DMS153 treated with DMSO at 0.1 percent for 48 hours (cell line): ENCODE results near the gene GSE1.

ENCODE experiments used
- DNase-seq: peaks from one replicate; lab custom pipeline; 2025; ENCODE audit not compliant: unreplicated experiment; lab: John Stamatoyannopoulos, UW

GSE1 gene

DNA sequence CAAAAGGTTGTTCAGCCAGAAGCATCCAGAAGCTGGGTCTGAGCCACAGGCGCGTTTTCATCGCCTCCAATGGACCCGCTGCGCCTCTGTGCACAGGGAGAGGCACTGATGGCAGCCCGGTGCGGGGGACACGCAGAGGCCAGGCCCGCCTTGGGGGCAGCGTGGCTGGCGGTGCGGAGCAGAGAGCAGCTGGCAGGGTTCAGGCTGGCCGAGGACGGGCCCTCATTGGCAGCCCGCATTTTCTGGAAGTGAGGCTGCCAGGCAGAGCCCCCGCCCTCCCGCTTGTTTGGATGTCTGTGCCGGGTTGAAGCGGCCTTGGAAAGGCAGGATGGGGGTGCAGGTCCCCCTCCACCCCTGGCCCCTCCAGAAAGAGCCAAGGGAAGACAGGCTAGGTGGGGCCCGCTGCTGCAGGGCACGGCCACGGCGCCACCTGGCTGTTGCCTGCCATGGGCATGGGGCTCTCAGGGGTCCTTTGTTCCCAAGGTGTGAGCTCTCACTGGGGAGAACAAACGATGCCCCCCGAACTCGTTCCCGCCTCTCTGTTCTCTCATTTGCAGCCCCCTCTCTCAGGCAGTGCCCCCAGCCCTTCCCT, 18.8 kb downstream of the GSE1 start:
- DNase-seq, result no peak

DNA sequence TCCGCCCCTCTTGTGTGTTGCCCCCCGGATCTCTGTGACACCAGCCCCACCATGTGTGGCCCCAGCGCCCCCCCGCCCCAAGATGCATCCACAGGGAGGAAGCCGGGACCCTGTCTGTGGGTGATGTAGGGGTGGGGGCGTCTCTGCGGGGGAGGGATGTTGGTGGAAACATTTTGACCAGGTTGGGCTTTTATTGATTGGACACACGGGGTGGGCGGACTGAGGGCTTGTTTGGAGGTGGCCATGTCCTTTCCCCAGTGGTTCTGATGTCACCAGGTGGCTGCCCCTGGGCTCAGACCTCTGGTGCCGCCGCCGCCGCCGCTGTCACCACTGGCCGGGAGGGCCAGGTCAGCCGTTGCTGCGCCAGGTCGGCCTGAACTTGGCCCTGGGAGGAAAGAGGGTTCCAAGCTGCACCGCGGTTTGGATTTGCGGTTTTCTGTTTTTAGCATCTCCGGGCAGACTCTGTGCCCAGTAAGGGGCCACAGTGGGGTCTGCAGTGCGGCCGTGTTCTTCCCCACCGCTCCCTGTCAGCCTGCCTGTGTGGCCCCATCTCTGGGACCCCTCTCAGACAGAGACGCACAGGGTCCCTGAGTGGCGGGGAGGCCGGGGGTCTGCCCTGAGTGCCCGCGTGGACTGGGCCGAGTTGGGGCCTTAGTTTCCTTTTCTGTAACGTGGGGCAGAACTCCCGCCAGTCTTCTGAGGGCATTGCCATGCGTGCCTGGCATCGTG, 19.8 kb downstream of the GSE1 start:
- no peak for DNase-seq

DNA sequence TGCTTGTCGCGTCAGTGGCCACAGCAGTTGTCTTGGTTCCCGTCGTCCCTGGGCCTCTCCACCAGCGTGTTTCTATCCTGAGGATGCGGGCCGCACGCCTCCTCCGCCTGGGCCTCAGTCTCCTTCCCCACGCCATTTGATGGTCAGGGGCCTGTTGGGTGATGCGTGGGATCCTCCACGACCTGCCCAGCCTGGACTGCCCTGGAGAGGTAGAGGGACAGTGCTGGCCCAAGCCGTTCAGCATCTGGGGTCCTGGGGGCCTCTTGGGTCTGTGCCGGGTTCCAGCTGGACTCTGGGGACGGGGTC, 20.3 kb downstream of the GSE1 start:
- DNase-seq, result no peak

DNA sequence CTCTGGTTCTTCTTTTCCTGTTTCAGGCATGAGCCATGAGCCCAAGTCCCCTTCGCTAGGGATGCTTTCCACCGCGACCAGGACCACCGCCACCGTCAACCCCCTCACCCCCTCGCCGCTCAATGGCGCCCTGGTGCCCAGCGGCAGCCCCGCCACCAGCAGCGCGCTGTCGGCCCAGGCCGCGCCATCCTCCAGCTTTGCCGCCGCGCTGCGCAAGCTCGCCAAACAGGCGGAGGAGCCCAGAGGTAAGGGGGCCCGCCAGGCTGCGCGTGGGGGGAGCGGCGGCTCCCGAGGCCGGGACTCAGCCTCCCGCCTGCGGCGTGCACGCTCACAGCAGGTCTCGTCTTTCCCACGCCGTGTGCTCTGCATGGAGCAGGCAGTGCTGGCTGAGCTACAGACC, 20.8 kb downstream of the GSE1 start:
- DNase-seq, result no peak

DNA sequence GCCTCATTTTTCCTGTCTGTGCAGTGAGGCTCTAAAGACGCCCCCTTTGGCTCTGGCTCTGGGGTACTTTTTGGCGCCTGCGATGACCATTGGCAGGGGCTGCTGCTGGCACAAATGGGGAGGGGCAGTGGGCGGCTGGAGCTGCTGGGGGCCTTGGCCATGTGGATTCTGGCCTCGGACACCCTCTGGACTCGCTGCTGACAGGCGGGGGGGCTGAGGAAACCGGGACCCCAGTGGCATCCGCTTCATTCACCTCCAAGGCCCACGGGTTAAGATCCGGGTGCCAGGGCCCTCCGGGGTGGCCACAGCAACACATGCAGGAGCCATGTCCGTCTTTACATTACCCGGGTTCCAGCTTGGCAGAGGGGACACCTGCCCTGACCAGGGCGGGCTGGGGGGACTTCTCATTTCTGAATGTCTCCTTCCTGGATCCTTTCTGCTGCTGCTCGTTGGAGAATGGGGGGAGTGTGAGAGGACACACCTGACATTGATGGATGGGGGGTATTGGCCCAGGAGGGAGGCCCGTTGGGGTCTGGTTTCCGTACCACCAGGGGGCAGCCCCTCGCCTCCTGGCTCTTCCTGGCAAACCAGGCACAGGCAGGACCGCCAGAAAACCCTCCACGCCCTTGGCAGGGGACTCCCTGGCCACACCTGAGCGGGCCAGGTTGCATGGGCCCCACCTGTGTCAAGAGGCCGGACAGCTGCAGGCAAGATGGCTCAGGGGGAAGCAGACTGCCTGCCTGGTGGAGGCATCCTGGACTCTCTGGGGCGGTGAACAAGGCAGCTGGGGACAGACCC, 21.8 kb downstream of the GSE1 start:
- no peak for DNase-seq

DNA sequence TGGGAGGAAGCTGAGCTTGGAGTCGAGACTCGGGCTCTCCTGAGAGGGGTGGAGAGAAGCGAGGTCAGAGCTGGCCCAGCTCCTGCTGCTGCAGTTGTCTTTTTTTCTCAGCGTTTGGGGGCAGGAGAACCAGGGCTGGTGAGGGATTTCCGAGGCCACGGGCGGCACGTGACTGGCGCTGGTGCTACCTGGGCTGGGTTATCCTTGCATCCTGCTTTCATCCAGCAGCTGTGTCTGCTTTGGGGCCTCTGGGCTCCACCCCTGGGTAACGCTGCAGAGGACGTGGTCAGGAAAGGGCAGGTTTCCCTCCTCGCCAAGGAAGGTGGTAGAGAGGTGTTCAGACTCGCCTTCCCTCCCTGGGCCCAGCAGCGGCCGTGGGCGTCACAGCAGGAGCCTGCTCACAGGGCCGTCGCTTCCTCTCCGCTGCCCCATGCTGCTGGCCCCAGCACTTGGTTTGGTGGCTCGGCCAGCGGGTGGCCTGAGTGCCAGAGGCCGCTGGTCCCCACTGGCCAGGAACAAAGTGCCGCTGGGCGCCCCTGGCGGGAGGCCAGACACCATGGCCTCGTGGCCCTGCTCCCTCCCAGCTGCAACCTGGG, 22.5 kb downstream of the GSE1 start:
- no peak for DNase-seq

DNA sequence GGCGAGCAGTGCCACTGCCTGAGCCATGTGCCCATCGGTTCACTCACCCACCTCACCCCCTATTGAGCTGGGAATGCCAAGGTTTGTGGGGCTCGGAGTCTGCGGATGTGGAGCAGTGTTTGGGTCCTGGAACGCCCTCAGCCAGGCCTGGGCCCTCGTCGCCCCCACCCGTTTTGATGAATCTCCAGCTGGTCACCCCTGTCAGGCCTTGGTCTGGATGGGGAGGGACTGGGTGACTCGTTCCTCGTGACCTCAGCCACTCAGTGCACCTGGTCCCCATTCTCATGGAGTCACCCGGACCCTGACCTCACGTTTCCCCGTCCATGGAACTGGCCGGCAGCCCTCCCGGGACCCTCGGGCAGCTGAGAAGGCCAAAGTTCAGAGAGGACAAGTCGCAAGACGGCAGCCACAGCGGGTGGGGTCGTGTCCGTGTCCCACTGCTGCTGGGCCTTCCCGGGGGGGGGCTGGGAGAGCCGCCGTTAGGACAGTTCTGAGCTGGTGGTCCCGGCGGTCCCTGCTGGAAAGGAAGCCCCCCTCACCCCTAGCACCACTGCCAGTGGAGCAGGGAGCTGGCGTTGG, 23.2 kb downstream of the GSE1 start:
- no peak for DNase-seq

DNA sequence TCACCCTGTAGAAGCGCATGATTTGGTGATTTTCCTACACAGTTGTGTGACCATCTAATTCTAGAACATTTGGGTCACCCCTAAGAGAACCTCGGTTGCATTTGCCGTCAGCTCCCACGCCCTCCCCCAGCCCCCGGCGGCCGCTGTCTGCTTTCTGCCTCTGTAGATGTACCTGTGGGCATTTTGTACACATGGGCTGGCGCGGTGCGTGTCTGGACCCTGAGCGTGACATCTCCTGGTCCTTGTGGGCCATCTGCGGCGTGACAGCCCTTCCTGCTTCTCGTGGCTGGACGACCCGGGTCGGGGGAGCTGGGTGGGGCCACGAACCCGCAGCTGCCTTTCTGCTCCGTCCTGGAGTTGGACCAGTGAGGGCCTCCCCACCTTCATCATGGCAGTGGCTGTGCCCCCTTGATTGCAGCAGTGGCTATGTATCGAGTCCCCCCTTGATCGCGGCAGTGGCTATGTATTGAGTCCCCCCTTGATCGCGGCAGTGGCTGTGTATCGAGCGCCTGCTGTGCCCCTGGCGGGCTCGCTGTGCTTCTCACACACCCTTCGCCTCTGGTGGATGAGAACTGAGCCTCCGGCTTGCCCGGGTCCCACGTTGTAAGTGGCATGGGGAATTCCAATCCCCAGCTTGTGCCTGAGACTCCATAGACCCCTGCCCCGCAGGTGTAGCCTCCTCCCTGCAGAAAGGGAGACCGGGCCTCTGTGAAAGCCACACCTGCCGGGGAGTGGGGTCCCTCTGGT, 24.1 kb downstream of the GSE1 start:
- DNase-seq, result no peak

DNA sequence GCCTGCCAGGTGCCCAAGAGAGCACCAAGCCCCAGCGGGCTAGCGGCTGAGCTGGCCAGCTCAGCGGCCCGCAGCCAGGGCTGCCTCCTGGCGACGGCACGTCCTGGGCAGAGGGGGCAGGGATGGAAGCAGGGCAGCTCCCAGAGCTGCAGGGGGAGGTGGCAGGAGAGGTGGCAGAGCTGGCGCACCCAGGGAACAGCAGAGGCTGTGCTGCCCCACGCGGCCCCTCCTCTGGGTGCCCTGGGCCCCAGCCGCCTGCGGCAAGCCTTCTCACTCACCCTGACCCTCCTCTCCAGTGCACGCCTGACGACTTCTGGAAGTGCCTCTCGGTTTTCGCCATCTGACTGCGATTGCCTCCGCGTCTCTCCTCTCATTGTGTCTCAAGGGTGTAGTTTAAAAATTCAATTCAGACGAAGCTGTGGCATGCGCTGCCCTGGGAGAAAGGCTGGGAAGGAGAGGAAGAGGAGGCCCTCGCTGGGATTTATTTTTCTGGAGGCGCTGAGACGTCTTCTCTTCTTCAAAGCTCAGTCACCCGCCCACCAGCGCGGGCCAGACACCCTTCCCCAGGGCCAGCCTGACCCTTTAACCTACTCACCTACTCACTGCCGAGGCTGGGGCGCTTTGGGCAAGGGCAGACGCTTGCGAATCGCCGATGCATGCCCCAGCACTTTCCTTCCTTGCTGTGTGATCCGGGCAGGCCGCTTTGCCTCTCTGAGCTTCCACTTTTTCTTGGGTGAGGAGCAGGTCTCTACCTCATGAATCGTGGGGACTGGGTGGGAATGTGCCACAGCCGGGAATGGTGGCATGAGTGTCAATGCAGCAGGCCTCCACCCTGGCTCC, 24.9 kb downstream of the GSE1 start:
- peak; percentile 33 for DNase-seq

DNA sequence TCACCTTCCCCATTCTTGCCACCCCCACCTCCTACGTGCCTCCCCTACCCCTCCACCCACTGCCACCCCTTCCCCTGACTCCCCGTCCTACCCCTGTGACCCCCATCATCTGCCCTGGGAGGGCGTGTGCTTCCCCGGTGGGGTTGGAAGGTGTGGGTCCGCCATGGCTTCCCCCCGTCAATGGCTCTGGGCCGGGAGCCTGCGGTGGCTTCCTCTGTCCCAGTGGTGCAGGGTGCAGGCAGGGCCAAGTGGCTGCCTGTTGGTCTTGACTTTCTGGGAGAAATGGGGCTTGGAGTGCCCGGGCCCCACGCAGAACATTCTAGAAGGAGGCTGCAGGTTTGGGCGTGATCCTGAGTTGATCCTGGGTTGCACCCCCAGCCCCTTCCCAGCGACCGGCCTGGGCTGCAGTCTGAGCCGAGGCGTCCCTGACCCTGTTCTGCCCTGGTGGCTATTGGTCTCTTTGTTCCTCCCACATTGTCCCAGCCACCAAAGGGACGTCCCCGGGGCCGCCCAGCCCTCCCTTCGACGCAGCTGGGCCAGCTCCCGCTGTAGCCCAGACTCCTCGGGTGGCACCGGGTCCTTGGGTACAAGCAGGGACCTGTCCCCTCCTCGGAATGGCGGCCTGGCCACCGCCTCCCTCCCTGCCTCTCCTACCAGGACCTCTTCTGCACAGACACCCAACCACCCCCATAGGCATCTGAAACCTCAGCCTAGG, 25.7 kb downstream of the GSE1 start:
- DNase-seq, result no peak

DNA sequence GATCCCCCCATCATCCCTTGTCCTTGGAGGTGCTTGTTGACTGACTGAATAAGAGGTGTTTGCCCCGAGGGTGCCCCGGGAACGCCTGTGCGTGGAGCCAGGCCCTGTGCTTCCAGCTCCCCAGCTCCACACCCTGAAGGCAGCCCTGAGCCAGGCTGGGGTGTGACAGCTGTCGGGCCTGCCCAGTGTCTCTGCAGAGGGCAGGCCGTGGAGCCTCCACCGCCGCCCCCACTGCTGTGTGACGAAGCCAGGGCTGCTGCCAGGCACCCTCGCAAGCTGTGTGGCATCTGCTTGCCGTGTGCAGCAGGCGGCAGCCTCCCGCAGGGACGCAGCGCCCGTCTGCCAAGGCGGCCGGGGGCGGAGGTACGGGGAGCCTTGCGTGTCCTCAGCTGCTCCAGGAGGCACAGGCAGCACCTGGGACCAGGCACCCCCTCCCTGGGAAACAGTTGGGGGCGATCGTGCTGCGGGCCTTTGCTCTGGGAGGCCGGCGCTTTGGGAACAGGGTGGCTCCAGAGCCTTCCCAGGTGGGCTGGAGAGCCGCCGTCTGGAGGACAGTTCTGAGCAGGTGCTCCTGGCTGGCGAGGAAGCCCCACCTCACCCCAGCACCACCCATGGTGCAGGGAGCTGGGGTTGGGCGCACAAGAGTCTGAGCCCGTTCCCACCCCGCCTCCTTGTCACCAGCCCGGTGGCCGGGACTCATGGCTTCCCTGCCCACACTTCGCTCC, 26.6 kb downstream of the GSE1 start:
- DNase-seq, result peak; percentile 61

DNA sequence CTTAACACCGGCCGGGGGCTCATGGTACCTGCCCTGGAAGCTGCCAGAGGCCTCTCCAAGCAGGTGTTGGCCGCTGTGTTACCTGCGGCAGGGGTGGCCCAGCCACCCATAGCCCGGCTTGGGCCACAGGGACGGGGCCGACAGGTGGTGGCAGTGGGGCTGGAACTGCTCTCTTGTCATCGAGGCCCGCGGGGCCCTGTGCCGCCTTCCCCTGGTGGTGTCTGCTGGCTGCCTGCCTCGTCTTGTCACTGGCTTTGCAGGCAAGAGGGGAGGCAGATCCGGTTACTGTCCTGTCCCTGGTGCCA, 27.1 kb downstream of the GSE1 start:
- no peak for DNase-seq

DNA sequence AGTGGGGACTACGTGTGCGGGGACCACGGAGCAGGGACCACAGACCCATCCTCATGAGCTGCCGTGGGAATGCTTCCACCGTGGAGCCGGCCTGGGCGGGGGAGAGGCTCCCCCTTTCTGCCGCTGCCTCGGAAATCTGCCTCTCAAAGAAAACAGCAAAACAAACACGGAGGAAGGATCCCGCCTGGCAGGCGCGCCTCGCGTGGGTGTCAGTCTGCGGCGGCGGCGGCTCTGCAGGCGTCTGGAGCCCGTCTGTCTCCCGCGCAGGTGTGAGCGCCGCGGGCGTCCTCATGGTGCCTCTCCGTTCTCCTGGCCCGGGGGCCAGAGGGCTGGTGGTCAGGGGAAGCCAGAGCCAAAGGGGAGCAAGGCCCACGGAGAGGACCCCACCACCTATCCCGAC, 27.5 kb downstream of the GSE1 start:
- no peak for DNase-seq

DNA sequence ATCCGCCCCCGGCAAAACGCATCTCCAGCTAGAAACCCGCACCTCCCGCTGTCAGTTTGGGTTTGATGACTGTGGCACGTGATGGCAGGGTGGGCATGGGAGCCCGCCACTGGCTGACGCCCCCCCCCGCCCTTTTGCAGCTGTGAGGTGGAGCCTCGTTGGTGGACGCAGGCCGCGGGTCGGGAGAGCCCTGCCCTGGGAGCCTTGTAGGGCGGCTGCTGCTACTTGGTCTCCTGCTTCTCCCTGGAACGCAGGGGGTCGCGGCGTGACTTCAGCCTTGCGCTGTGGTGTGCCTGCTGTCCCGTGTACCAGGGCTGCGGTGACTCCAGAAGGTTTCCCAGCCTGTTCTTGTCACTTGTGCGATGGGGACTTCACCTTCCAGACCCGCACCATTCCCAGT, 28.2 kb downstream of the GSE1 start:
- DNase-seq, result no peak

DNA sequence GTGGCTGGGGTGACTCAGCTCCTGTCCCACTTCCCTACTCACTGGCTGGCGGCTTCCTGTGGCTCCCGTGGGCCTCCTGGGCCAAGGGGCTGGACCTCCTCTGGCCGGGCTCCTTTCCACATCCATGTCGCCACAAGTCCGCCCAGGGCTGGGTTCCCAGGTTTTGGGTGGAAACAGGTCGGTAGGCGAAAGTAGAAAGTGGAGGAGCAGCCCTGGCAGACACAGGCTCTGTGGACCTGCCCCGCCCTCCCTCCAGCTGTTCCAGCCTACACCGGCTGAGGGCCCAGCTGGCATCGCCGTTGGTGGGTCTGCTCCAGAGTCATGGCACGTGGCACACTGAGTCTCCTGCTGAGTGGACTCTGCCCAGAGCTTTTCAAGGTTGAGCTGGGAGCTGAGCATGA, 28.7 kb downstream of the GSE1 start:
- no peak for DNase-seq

DNA sequence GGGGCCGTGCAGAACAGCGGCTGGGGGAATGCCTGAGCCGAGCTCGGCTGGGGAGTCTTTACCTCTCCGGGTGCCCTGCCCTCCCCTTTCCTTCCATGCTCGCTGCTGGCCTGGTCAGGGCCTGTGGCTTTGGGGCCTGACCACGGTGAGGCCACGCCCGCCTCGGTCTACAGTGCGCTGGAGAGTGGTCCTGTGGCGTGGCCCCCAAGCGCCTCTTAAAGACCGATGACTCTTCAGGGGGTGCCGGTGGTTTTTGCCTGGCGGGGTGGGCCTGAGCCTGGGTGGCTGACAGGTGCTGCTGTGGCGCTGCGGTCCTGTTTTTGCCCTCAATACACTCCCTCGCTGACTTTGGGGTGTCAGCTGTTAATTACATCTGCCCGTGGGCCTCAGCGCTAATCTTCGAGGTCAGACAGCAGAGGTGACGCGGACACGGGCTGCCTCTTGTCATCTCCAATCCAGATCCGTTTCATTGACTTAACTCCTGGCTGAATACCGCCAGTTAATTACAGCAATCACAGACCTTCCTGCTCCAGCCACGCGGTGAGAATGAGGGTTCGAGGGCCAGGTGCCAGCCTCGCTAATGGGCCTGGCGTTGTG, 29.7 kb downstream of the GSE1 start:
- peak; percentile 35 for DNase-seq

DNA sequence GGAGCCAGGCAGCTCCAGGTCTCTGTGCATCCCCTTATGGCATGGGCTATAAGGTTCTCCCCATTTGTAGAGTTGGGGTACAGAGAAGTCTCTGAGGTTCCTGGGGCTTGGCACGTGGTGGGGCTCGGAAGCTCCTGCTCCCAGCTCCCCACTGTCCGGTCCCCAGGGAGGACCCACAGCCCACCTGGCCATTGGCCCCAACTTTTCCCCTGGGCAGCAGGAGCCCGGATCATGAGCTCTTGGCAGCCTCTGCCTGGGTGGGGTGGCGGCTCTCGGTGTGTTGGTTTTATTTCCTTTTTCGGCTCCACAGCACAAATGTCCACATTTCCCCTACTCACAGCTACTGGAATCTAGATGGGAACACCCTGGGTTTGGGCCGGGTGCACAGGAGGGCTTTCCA, 30.5 kb downstream of the GSE1 start:
- DNase-seq, result no peak

DNA sequence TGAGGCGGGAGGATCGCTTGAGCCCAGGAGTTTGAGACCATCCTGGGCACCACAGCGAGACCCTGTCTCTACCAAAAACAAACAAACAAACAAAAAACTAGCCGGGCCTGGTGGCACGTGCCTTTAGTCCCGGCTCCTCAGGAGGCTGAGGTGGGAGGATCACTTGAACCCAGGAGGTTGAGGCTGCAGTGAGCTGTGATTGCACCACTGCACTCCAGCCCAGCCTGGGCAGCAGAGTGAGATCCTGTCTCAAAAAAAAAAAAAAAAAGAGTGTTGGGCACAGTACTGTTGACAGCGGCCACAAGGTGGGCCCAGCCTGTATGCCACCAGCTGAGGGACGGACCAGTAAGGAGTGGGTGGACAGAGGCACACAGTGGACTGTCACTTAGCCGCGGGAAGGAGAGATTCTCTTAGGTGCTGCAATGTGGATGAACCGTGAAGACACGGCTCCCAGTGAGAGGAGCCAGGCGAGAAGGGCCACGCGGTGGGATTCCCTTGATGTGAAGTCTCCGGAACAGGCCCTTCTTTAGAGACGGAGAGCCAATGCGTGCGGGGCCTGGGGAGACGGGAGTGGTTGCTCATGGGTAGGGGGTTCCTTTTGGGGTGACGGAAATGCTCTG, 31.1 kb downstream of the GSE1 start:
- no peak for DNase-seq
